ENCODE results near the gene EXD2. TPM values are rescaled to one million over a fixed set of nuclear protein-coding genes. Genes with fewer than 3 reads are reported as not detected.

The EXD2 gene
- total and polyA plus RNA-seq, 2 of the 13 experiments (the other 11 are each of a cell fraction or from before 2014, with no cell fraction given) = 9.5 to 15.1 TPM

- TF ChIP-seq ZBTB26 (CRISPR knock-in tag; IDR thresholded peaks at IDR 0.05; ENCODE audit: borderline replicate concordance) (no peak), CBX2 (IDR thresholded peaks at IDR 0.05; ENCODE audit: low read depth, low read length) (no peak), CBX2 (CRISPR knock-in tag; IDR thresholded peaks at IDR 0.05; ENCODE audit: low read depth) (no peak), ZNF691 (CRISPR knock-in tag; IDR thresholded peaks at IDR 0.05; ENCODE audit: borderline replicate concordance, low read depth) (no peak), NFRKB (IDR thresholded peaks at IDR 0.05) (no peak), TCF12 (IDR thresholded peaks at IDR 0.05) (no peak), TCF12 (CRISPR knock-in tag; IDR thresholded peaks at IDR 0.05) (no peak), ADNP (CRISPR knock-in tag; IDR thresholded peaks at IDR 0.05) (no peak), MAX (IDR thresholded peaks at IDR 0.05) (no peak; the same call in 1 of the 2 replicates), NFATC3 (CRISPR knock-in tag; IDR thresholded peaks at IDR 0.05) (no peak), GPN1 (CRISPR knock-in tag; IDR thresholded peaks at IDR 0.05; ENCODE audit: borderline replicate concordance) (no peak), ZNF572 (CRISPR knock-in tag; IDR thresholded peaks at IDR 0.05) (no peak), HINFP (CRISPR knock-in tag; IDR thresholded peaks at IDR 0.05; ENCODE audit: low read depth) (0 out of 2 replicates have a peak, but pooled peaks have one; percentile 43), NFE2L1 (CRISPR knock-in tag; IDR thresholded peaks at IDR 0.05; ENCODE audit: borderline replicate concordance) (no peak), ZNF142 (CRISPR knock-in tag; IDR thresholded peaks at IDR 0.05) (0 out of 2 replicates have a peak, but pooled peaks have one; percentile 10), NFYB (CRISPR knock-in tag; IDR thresholded peaks at IDR 0.05) (no peak), HMGXB4 (CRISPR knock-in tag; IDR thresholded peaks at IDR 0.05; ENCODE audit: borderline replicate concordance in 1 of 2, low read depth in 1 of 2) (peak in 1 of 2 experiments; percentile 37; a peak in 1 of 4 replicates)
Observed at GRCh38 chr14:69153152-69153872, 38.0 kb upstream of the EXD2 start (continued).

All from HepG2 (cell line).